HPDE6-E6E7 (cell line): ENCODE results near the gene ANKRD63.

Experiments
- DNase-seq: peaks from one replicate; pipeline ENCODE4 v3.0.0; 2011; ENCODE audit warnings: missing footprints; ENCODE audit errors: extremely low spot score

Gene ANKRD63

GRCh38 chr15:40279437-40280141 is 3.3 kb downstream of the ANKRD63 start:
- peak; percentile 59 for DNase-seq

DNA sequence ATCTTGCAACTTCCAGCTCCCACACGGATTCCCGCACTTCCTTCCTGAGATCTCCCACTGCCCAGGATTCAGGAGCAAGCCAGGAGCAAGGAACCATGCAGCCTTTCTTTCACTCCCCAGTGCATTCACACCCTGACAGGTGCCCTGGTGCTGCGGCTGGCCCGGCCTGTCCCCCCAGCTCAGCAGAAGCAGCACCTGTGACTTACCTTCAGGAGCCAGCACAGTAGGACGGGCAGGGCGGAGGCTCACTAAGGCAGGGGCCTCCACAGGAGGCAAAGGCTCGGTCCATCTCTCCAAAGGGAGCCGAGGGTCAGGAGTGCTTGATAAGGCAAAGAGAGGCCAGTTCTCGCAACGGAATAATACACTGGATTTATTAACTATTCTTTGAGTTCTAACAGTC is 4.8 kb downstream of the ANKRD63 start:
- DNase-seq: no peak

- no peak for DNase-seq
These were observed 5.4 kb downstream of the ANKRD63 start for GRCh38 chr15:40277471-40277870.

- DNase-seq: no peak
These were observed 5.9 kb downstream of the ANKRD63 start for GRCh38 chr15:40276927-40277326.

GRCh38 chr15:40275954-40276353 is 6.9 kb downstream of the ANKRD63 start:
- no peak for DNase-seq

DNA sequence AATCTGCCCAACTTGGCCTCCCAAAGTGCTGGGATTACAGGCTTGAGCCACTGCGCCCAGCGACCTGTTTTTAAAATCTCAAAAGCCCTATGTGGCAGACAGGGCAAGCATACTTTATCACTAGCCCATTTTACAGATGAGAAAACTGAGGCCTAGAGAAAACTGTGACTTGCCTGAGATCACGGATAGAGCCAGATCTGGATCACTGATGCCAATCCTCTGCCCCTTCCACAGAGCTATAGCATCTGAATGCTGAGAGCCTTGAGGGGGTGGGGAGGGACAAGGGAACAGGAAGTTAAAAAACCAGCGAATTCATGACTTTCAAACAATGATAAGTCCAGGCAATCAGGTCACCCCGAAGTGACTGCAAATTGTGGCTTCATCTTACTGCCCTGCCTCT is 7.3 kb downstream of the ANKRD63 start:
- no peak for DNase-seq

GRCh38 chr15:40274350-40275274 is 8.3 kb downstream of the ANKRD63 start:
- no peak for DNase-seq

DNA sequence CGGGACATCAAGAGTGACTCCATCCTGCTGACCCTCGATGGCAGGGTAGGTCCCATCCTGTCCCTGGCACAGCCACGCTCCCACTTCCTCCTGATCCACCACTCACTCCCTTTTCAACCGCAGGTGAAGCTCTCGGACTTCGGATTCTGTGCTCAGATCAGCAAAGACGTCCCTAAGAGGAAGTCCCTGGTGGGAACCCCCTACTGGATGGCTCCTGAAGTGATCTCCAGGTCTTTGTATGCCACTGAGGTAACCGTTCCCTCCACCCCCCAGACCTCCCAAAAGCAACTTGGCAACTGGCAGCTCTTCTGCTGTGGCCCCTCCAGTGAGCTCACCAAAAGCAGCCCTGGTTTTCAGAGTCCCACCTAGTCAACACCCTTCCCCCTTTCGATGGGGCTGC is 9.4 kb downstream of the ANKRD63 start:
- no peak for DNase-seq

GRCh38 chr15:40272485-40273056 is 10.3 kb downstream of the ANKRD63 start:
- no peak for DNase-seq

DNA sequence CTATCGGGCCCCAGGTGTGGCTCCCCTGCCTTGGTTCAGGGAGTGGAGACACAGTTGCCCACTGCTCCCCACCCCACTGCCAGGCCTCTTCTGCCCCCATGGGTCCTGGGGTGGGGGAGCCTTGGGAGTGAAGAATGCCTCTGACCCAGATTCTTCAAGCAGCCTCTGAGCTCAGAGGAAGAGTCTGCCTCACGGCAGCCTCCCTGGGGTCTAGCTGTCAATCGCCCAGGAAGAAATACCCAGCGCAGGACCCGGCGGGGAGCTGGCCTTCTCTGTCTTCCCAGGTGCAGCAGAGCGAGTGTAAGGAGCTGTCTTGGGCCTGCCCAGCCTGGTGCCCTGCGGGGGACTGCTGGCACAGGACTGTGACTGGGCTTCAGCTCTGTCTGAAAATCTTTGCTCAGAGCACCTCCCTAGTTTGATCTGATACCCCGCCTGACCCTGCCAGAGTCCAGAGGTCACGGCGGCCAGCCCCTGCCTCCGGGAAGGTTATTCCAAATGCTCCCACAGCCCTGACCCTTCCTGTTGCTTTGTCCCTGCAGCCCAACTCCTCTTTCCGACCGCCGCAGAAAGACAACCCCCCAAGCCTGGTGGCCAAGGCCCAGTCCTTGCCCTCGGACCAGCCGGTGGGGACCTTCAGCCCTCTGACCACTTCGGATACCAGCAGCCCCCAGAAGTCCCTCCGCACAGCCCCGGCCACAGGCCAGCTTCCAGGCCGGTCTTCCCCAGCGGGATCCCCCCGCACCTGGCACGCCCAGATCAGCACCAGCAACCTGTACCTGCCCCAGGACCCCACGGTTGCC is 11.0 kb downstream of the ANKRD63 start:
- no peak for DNase-seq

DNA sequence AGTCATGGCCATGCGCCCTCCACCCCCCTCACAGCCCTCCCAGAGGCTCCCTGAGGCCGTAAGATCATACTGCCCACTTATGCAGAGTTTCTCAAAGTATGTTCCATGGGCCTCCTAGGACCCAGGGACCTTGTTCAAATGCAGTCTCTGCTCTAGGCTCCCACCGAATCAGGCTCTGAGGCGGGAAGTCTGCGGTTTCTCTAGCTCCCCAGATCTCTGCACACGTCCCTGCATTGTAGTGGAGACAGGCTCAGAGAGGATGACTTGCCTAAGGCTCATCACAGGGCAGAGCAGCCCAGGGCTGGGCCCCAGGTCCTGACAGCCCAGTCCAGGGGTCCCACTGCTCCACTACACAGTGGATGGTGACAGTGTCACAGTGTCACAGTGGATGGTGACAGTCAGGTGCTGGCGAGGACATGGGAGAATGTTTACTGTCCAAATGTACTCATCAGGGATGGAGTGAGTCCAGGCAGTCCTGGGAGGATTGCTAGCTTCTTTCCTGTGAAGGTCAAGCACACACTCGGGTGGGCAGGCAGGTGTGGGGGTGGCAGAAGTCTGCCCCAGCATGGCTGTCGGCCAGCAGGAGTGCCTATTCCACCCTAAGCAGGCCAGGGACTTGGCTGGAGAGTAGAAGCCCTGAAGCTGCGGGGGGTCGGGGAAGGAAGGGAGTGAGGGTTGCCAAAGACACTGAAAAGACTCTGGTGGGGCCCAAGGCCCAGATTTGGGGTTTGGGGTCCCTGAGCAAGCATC is 12.4 kb downstream of the ANKRD63 start:
- no peak for DNase-seq

DNA sequence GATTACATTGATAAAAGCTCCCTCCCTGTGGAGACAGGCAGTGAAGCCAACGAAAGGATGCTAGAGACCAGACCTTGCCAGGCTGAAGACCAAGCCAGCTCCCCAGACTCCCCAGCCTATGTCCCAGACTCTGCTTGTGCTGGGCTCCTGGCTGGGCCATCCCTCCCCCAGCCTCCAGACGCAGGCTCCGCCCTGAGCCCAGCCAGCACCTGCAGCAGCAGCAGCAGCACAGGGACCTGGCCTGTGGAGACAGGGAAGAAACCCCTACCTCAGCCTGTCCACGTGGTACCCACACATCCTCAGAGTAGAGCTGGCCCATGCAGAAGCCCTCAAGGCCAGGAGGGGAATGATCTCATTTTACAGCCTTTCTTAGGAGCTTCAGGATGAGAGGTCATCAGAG is 13.3 kb downstream of the ANKRD63 start:
- no peak for DNase-seq

DNA sequence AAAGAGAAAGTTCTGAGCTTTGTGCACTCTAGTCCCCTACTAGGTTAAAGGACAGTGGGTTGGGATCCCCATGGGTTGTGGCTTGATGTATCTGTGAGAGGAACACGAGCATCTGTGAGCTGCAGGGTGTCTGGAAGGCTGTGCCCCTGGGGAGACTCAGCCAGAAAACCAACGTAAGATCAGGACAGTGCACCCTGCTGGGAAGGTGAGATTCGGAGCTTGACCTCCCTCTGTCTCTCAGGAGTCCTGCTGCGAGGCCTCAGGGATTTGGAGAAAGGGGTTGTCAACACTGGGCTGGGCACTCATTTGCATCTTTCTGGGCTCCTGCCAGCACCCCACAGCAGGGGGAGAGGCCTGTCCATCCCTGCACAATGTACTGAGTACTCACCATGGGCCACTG is 15.2 kb downstream of the ANKRD63 start:
- DNase-seq: no peak

GRCh38 chr15:40266828-40267304 is 16.0 kb downstream of the ANKRD63 start:
- DNase-seq: peak; percentile 97

DNA sequence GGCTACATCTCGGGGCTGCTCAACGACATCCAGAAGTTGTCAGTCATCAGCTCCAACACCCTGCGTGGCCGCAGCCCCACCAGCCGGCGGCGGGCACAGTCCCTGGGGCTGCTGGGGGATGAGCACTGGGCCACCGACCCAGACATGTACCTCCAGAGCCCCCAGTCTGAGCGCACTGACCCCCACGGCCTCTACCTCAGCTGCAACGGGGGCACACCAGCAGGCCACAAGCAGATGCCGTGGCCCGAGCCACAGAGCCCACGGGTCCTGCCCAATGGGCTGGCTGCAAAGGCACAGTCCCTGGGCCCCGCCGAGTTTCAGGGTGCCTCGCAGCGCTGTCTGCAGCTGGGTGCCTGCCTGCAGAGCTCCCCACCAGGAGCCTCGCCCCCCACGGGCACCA is 17.0 kb downstream of the ANKRD63 start:
- no peak for DNase-seq

DNA sequence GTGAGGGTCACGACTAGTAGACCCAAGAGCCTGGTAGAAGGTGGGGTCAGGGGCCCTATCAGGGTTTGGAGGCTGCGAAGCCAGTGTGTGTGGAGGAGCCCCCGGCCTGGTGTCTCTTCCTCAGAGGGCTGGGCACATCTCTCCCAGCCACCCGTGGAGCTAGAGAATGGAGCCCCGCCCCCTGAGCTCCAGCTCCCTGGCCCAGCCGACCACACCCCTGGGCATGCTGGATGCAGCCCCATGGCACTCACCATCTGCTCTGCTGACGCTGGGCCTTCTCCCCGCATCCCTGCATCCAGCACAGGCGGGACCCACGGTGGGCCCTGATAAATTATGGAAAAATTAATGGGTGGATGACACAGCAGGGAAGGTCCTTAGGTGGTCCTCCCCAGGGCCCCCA is 17.5 kb downstream of the ANKRD63 start:
- no peak for DNase-seq

DNA sequence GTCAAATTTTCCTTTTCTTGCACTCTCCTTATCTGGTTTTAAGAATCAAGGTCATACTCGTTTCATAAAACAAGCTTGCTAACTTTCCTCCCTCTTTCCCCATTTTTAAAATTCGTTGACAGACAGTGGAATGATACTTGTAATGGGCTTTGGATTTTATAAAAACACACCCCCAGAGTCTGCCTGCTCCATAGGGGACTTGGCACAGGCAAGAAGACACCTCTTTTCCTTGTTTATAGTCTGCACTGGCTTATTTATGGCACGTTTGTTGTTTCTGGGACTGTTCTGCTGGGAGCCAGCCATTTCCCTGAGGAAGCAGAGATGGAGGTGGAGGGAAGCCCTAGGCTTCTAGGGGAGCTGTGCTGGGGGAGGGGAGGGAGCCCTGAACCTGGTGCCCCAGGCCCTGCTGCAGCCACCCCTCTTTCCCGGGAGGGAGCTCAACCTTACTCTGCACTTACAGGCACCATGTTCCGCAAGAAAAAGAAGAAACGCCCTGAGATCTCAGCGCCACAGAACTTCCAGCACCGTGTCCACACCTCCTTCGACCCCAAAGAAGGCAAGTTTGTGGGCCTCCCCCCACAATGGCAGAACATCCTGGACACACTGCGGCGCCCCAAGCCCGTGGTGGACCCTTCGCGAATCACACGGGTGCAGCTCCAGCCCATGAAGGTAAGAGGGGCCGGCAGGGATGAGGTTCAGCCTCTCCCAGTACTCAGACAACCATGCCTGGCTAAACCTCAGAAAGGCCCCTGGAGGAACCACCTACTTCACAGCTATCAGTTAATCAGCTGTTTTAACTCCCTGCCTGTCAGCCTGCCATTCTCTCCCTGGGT is 18.3 kb downstream of the ANKRD63 start:
- DNase-seq: no peak

- DNase-seq: no peak
These were observed 19.7 kb downstream of the ANKRD63 start for GRCh38 chr15:40263024-40263754.

DNA sequence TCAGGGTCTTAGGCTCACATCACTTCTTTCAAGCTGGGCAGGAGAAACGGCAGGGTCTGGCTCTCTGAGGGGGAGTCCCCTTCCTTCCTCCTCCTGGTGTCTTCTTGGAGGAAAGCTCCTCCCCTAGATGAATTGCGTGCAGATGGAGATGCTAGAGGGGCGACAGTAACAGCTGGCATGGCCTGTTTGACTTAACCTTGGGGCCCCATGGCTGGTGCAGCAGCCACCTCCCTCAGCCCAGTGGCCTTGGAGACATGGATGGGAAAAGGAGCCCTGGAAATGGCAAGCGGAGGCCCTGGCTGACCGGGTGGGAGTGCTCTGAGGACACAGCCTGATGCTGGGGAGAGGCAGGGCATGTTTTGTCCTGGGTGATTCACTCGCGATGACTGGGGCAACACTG is 23.8 kb downstream of the ANKRD63 start:
- DNase-seq: no peak
